Fibroblast of upper back skin (primary cell): ENCODE results near the gene SIPA1.
"Not testable (repeated sequence)": the region's sequence is repeated elsewhere in the genome, so short reads cannot be mapped to it uniquely, and the experiment has no call there.

Experiments used
- DNase-seq: peaks from one replicate; pipeline ENCODE4 v3.0.0-alpha.2; 2013

Gene SIPA1

DNA sequence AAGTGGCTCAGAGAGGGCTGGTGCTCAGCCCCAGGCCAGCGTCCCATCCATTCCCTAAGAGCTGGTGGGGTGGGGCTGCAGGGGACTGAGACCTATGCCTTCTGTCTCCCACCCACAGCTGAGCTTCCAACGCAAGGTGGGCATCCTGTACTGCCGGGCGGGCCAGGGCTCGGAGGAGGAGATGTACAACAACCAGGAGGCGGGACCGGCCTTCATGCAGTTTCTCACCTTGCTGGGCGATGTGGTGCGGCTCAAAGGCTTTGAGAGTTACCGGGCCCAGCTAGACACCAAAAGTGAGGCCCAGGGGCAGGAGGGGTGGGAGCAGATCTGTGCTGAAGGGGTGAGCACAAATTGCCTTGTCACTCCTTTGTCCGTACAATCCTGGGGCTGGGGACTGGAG, 6.9 kb downstream of the SIPA1 start:
- no peak for DNase-seq

DNA sequence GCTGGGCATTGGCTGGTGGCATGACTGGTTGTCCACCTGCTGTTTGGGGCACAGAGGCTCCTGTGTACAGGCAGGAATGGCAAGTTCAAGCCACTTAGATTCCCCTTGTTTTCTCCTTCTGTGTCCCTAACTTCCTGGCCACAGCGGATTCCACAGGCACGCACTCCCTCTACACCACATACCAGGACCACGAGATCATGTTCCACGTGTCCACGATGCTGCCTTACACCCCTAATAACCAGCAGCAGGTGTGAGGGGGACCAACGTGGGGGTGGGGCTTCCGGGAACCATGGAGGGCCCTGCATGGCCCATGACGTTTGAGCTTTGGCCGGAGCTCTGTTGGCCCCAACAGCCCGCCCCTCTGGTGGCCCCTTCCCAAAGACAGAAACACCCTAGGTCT, 7.8 kb downstream of the SIPA1 start:
- DNase-seq: peak; percentile 52

GRCh38 chr11:65646288-65646957, 8.5 kb downstream of the SIPA1 start:
- no peak for DNase-seq

- no peak for DNase-seq
These were observed 9.2 kb downstream of the SIPA1 start for GRCh38 chr11:65646958-65647701.

DNA sequence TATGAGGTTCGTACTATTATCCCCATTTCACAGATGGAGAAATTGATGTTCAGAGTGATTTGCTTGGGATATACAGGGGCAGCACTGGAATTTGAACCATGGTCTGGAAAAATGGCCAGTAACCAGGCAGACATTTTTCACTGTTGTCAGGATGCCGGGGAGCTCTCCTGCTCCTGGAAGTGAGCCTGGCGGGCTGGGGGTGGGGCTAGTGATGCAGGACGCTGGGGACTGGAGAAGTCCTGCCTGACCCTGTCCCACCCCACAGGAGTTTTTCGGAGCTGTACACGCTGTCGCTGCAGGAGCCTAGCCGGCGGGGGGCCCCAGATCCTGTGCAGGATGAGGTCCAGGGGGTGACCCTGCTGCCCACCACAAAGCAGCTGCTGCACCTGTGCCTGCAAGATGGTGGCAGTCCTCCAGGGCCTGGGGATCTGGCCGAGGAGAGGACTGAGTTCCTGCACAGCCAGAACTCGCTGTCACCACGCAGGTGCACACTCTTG, 11.1 kb downstream of the SIPA1 start:
- no peak for DNase-seq

DNA sequence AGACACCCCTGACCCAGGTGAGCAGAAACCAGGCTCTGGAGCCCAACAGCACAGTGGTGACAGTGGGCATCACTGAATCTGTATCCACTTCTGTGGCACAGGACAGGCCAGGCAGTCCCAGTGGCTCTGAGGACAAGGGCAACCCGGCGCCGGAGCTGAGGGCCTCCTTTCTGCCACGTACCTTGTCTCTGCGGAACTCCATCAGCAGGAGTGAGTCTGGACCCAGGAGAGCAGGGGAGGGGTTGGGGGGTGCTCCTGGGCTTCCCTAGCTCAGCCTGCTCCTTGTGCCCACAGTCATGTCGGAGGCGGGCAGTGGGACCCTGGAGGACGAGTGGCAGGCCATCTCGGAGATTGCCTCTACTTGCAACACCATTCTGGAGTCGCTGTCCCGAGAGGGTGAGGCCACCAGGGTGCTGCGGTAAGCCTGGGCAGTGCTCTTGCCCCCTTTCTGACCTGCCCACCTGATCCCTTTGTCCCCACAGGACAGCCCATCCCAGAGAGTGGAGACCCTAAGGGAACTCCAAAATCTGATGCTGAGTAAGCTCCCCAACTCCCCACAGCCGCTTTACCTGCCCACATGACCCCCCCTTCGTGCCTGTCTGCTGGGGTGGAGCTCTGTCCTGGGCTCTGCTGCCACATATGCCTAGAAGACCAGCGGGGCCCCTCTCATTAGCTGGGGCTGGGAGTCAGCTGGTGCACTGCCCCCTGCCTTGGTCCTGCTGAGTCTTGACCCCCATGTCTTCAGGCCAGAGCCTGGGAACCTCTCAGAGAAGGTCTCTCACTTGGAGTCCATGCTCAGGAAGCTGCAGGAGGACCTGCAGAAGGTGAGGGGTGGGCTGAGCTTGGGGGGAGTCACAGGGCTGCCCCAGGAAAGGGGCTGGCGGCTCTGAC, 12.0 kb downstream of the SIPA1 start:
- DNase-seq: no peak

DNA sequence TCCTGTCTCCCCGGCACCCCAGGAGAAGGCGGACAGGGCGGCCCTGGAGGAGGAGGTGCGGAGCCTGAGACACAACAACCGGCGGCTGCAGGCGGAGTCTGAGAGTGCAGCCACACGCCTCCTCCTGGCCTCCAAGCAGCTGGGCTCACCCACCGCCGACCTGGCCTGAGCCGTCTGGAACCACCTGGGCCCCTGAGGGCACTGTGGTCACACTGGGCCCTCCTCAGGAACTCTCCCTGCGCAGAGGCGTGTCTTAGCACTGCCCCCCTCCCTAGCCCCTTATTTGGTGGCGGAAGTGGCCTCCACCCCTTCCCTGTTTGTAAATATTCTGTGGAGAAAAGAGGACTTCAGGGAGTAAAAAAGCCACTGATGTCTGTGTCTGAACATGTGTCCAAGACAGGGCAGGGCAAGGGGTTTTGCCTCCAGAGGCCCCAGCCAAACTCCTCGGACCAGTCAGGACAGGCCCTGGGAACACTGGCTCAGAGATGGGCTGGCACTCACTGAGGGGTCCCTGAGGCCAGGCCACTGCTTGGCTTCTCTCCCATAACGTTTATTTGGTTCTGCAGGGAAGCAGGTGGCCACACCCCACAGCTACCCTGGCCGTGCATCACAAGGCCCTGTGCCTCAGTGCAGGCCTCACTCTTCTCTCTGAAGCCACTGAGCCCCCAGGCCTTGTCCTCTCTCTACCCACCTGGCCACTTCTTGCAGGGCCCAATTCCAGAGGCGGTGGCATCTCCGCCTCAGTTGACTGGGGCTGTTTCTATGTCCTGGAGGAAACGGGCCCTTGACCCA, 12.8 kb downstream of the SIPA1 start:
- no peak for DNase-seq

- DNase-seq: no peak
These were observed 13.4 kb downstream of the SIPA1 start for GRCh38 chr11:65651339-65651588.

GRCh38 chr11:65651589-65652510, 13.9 kb downstream of the SIPA1 start:
- DNase-seq: peak; percentile 12

DNA sequence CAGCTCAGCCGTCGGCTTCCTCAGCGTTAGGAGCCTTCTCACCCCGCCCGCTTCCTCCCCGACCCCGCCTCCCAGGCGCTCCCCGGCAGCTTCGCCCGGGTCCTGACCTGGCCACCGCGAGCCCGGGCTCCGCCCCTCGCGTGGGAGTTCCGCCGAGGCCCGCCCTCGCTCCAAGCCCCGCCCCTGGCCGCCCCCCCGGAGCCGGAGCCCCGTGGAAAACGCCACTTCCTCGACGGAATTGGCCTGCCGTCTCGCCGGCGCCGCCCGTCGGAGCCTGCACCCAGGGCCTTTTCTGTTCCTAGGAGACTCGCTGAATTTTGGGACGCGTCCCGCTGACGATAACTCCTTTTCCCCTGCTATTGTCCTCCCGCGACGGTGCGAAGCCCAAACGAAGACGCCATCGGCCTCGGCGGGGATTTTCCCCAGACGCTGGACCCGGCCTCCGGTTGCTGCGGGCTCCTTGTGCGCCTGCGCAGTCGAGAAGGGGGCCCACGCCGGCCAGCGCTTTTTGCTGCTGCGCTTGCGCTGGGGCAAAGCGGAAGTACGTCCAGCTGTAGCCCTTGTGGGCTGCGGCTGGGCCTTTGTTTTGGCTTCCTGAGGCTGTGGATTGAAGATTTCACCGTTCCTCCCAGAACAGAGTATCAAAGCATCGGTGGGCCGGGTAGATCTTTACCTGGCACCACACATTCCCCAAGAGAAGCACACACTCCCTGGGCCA, 14.8 kb downstream of the SIPA1 start:
- DNase-seq: peak; percentile 94

GRCh38 chr11:65653229-65654225, 15.6 kb downstream of the SIPA1 start:
- no peak for DNase-seq

GRCh38 chr11:65654375-65655349, 16.8 kb downstream of the SIPA1 start:
- DNase-seq: no peak

DNA sequence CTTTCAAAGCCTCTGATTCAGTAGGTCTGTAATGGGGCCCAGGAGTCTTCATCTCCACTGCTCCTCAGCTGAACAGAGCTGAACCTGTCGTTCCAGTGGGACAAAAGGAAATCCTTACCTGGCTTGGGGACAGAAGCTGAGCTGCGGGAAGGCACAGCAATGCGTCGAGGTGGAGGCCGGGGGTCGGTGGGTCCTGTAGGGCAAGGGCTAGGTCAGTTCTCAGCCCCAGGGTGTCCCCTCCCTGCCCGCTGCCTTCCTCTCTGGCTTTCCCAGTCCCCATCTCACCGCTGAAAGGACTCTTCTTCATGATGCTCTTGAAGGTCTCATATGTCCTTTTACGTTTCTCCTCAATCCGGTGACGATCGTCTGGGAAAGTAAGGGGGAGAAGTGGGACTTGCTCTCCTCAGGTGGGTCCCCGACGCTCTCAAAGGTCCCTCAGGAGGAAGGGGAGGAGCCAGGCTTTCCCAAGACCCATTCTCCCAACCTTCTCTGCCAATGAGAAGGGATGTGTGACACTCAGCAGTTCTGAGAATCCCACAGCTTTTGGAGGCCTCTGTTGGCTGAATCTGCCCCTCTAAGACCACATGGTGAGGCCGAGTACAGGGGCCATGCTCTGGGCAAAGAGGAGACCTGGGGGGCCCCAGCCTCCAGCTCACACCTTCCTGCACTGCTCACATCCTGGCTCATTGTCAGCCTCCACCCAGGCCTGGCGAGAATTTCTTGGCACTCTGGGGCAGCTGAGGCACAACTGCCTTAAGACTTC, 17.9 kb downstream of the SIPA1 start:
- DNase-seq: no peak

GRCh38 chr11:65657426-65657825, 19.5 kb downstream of the SIPA1 start:
- no peak for DNase-seq

GRCh38 chr11:65658174-65659021, 20.5 kb downstream of the SIPA1 start:
- no peak for DNase-seq

GRCh38 chr11:65660038-65660437, 22.1 kb downstream of the SIPA1 start:
- DNase-seq: no peak

DNA sequence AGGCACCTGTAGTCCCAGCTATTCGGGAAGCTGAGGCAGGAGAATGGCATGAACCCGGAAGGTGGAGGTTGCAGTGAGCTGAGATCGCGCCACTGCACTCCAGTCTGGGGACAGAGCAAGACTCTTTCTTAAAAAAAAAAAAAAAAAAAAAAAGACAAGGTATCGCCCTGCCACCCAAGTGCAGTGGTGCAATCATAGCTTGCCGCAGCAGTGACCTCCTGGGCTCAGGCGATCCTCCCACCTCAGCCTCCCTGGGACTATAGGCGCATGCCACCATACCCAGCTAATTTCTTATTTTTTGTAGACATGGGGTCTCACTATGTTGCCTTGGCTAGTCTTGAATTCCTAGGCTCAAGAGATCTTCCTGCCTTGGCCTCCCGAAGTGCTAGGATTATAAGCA, 23.0 kb downstream of the SIPA1 start:
- not testable (repeated sequence) for DNase-seq
